Mesendoderm (in vitro differentiated cells): ENCODE measurements around the gene CD1E.
A peak's percentile ranks its signal among the peaks of the same experiment; 100 is the strongest.

Experiments used
- DNase-seq: peaks from one replicate; pipeline ENCODE4 v3.0.0; 2013
- H2AK5ac ChIP-seq: 2 replicates; pipeline ENCODE4 v1.6.1; 2013; ENCODE audit warnings: low read length, inconsistent platforms
- H2BK120ac ChIP-seq: 2 replicates; pipeline ENCODE4 v1.6.1; 2013; ENCODE audit warnings: low read depth, mild to moderate bottlenecking, low read length, moderate library complexity, mixed read lengths
- H2BK15ac ChIP-seq: replicated peaks from 2 replicates; pipeline ENCODE4 v1.6.1; 2013; ENCODE audit warnings: low read depth, mild to moderate bottlenecking, moderate library complexity
- H2BK5ac ChIP-seq: 2 replicates; pipeline ENCODE4 v1.6.1; 2013; ENCODE audit warnings: low read length, inconsistent platforms
- H3K18ac ChIP-seq: 2 replicates; pipeline ENCODE4 v1.6.1; 2013; ENCODE audit warnings: mild to moderate bottlenecking, low read length, mixed read lengths
- H3K23ac ChIP-seq: one replicate; pipeline ENCODE4 v1.6.1; 2013; ENCODE audit warnings: low read length
- H3K27ac ChIP-seq: 2 replicates; pipeline ENCODE4 v1.5.1; 2013; ENCODE audit warnings: low read depth, mild to moderate bottlenecking, inconsistent platforms, low read length, moderate library complexity
- H3K27me3 ChIP-seq: 2 replicates; pipeline ENCODE4 v1.6.1; 2013; ENCODE audit warnings: low read length, control low read depth, mild to moderate bottlenecking, inconsistent platforms; ENCODE audit not compliant: insufficient read depth, poor library complexity
- H3K36me3 ChIP-seq: 2 replicates; pipeline ENCODE4 v1.6.1; 2013; ENCODE audit warnings: low read length, inconsistent platforms; ENCODE audit not compliant: control insufficient read depth, insufficient read depth
- H3K4ac ChIP-seq: one replicate; pipeline ENCODE4 v1.6.1; 2013; ENCODE audit warnings: low read depth, mild to moderate bottlenecking, low read length, moderate library complexity
- H3K4me1 ChIP-seq: 2 replicates; pipeline ENCODE4 v1.6.1; 2013; ENCODE audit warnings: low read depth, low read length, inconsistent platforms; ENCODE audit not compliant: control insufficient read depth
- H3K4me2 ChIP-seq: 2 replicates; pipeline ENCODE4 v1.6.1; 2013; ENCODE audit warnings: low read length
- H3K4me3 ChIP-seq: 2 replicates; pipeline ENCODE4 v1.5.1; 2013; ENCODE audit warnings: mild to moderate bottlenecking, low read length
- H3K56ac ChIP-seq: one replicate; pipeline ENCODE4 v1.6.1; 2013; ENCODE audit warnings: low read length
- H3K79me1 ChIP-seq: 2 replicates; pipeline ENCODE4 v1.6.1; 2013; ENCODE audit warnings: low read length, inconsistent platforms
- H3K79me2 ChIP-seq: 2 replicates; pipeline ENCODE4 v1.6.1; 2013; ENCODE audit warnings: mild to moderate bottlenecking, low read length; ENCODE audit not compliant: control insufficient read depth, insufficient read depth
- H3K9ac ChIP-seq: 2 replicates; pipeline ENCODE4 v1.6.1; 2013; ENCODE audit warnings: low read length, inconsistent platforms
- H4K5ac ChIP-seq: one replicate; pipeline ENCODE4 v1.6.1; 2013; ENCODE audit warnings: low read length
- H4K8ac ChIP-seq: one replicate; pipeline ENCODE4 v1.6.1; 2013; ENCODE audit warnings: low read depth, mild to moderate bottlenecking, control low read depth, low read length, moderate library complexity
- WGBS: extraction: QIAGEN DNeasy Blood & Tissue Kit; methylation state at CpG from one replicate; pipeline ENCODE4 v1.1.7; 2013; ENCODE audit warnings: low lambda C conversion rate, missing lambda C conversion rate; ENCODE audit not compliant: insufficient coverage; ENCODE audit errors: extremely low coverage; 5-methylcytosine and 5-hydroxymethylcytosine counted together

CD1E gene

GRCh38 chr1:158328426-158328825 lies 25.3 kb upstream of the CD1E start:
- Histone ChIP-seq H2AK5ac (no peak overlapping the region), H3K4me2 (no peak overlapping the region), H3K79me1 (no peaks in the 10 kb centered on the region), H3K4ac (no peak overlapping the region), H3K27me3 (no peaks in the 10 kb centered on the region), H4K5ac (no peak overlapping the region), H3K9ac (no peak overlapping the region), H4K8ac (no peak overlapping the region), H2BK120ac (no peak overlapping the region), H3K79me2 (no peaks in the 10 kb centered on the region), H3K36me3 (no peaks in the 10 kb centered on the region), H3K4me3 (no peak overlapping the region), H2BK15ac (no peak overlapping the region), H3K27ac (no peak overlapping the region), H3K56ac (no peak overlapping the region), H3K4me1 (no peaks in the 10 kb centered on the region), H3K23ac (no peak overlapping the region), H3K18ac (no peak overlapping the region), H2BK5ac (no peak overlapping the region)
- no peak for DNase-seq
- 100% methylated on average over 1 of the region's 3 CpGs for WGBS

- WGBS = no CpG with 5 or more reads among the region's 7 CpGs
- H4K5ac ChIP-seq = no peak overlapping the region
- no peak for DNase-seq
- H2BK5ac ChIP-seq = no peak overlapping the region
- no peaks in the 10 kb centered on the region for H3K4me1 ChIP-seq
- no peaks in the 10 kb centered on the region for H3K79me2 ChIP-seq
- no peak overlapping the region for H3K27ac ChIP-seq
- H2BK120ac ChIP-seq = no peak overlapping the region
- H3K23ac ChIP-seq = no peak overlapping the region
- H3K9ac ChIP-seq = no peak overlapping the region
- H3K27me3 ChIP-seq = no peaks in the 10 kb centered on the region
- H3K4ac ChIP-seq = no peak overlapping the region
- H3K4me3 ChIP-seq = no peak overlapping the region
- no peaks in the 10 kb centered on the region for H3K36me3 ChIP-seq
- H3K79me1 ChIP-seq = no peaks in the 10 kb centered on the region
- no peak overlapping the region for H4K8ac ChIP-seq
- H3K56ac ChIP-seq = no peak overlapping the region
- no peak overlapping the region for H3K4me2 ChIP-seq
- H2AK5ac ChIP-seq = no peak overlapping the region
- H2BK15ac ChIP-seq = no peak overlapping the region
- no peak overlapping the region for H3K18ac ChIP-seq
Observed at GRCh38 chr1:158329300-158329699, 24.4 kb upstream of the CD1E start.

- peak; percentile 38 for DNase-seq
- Histone ChIP-seq H3K27me3 (no peaks in the 10 kb centered on the region), H3K56ac (no peak overlapping the region), H3K36me3 (no peaks in the 10 kb centered on the region), H3K4me3 (no peak overlapping the region), H3K79me2 (no peaks in the 10 kb centered on the region), H3K79me1 (no peaks in the 10 kb centered on the region), H4K8ac (no peak overlapping the region), H3K4ac (no peak overlapping the region), H3K27ac (no peak overlapping the region), H4K5ac (no peak overlapping the region), H3K4me2 (no peak overlapping the region), H2AK5ac (no peak overlapping the region), H3K4me1 (no peaks in the 10 kb centered on the region), H2BK15ac (no peak overlapping the region), H2BK120ac (no peak overlapping the region), H3K23ac (no peak overlapping the region), H2BK5ac (no peak overlapping the region), H3K18ac (no peak overlapping the region), H3K9ac (no peak overlapping the region)
- no CpG with 5 or more reads among the region's 3 CpGs for WGBS
Observed at GRCh38 chr1:158329733-158330132, 24.0 kb upstream of the CD1E start.

GRCh38 chr1:158330391-158331105 lies 23.1 kb upstream of the CD1E start:
- H3K56ac ChIP-seq = no peak overlapping the region
- no peak overlapping the region for H3K27ac ChIP-seq
- no peaks in the 10 kb centered on the region for H3K79me2 ChIP-seq
- H3K4me2 ChIP-seq = no peak overlapping the region
- H3K27me3 ChIP-seq = no peaks in the 10 kb centered on the region
- no peak overlapping the region for H3K4ac ChIP-seq
- no peak overlapping the region for H4K8ac ChIP-seq
- no peak overlapping the region for H3K23ac ChIP-seq
- H3K18ac ChIP-seq = no peak overlapping the region
- no peak overlapping the region for H2AK5ac ChIP-seq
- no peak overlapping the region for H3K4me3 ChIP-seq
- H3K36me3 ChIP-seq = no peaks in the 10 kb centered on the region
- DNase-seq = peak; percentile 1
- H3K9ac ChIP-seq = no peak overlapping the region
- H3K4me1 ChIP-seq = no peaks in the 10 kb centered on the region
- no peak overlapping the region for H2BK15ac ChIP-seq
- WGBS = no CpG with 5 or more reads among the region's 11 CpGs
- no peak overlapping the region for H2BK120ac ChIP-seq
- no peak overlapping the region for H4K5ac ChIP-seq
- no peaks in the 10 kb centered on the region for H3K79me1 ChIP-seq
- H2BK5ac ChIP-seq = no peak overlapping the region

GRCh38 chr1:158331106-158331425 lies 22.6 kb upstream of the CD1E start:
- no peak overlapping the region for H2BK120ac ChIP-seq
- H4K5ac ChIP-seq = no peak overlapping the region
- H3K4ac ChIP-seq = no peak overlapping the region
- no peaks in the 10 kb centered on the region for H3K79me1 ChIP-seq
- no peak overlapping the region for H3K56ac ChIP-seq
- no peaks in the 10 kb centered on the region for H3K27me3 ChIP-seq
- H2BK15ac ChIP-seq = no peak overlapping the region
- H2AK5ac ChIP-seq = no peak overlapping the region
- H3K27ac ChIP-seq = no peak overlapping the region
- no peak overlapping the region for H2BK5ac ChIP-seq
- H3K23ac ChIP-seq = no peak overlapping the region
- H3K9ac ChIP-seq = no peak overlapping the region
- H3K4me3 ChIP-seq = no peak overlapping the region
- no peaks in the 10 kb centered on the region for H3K4me1 ChIP-seq
- DNase-seq = no peak
- no peaks in the 10 kb centered on the region for H3K36me3 ChIP-seq
- H3K18ac ChIP-seq = no peak overlapping the region
- no peaks in the 10 kb centered on the region for H3K79me2 ChIP-seq
- no peak overlapping the region for H3K4me2 ChIP-seq
- H4K8ac ChIP-seq = no peak overlapping the region
- WGBS = no CpG with 5 or more reads among the region's 1 CpG

- H3K18ac ChIP-seq = no peak within 1 kb of the TSS
- H3K79me1 ChIP-seq = no peaks in the 10 kb centered on the region
- WGBS = no CpG with 5 or more reads among the region's 2 CpGs
- no peaks in the 10 kb centered on the region for H3K36me3 ChIP-seq
- H3K23ac ChIP-seq = no peak within 1 kb of the TSS
- no peak within 1 kb of the TSS for H3K4me3 ChIP-seq
- no peak within 1 kb of the TSS for H2BK15ac ChIP-seq
- H2BK120ac ChIP-seq = no peak within 1 kb of the TSS
- H3K9ac ChIP-seq = no peak within 1 kb of the TSS
- no peak within 1 kb of the TSS for H2BK5ac ChIP-seq
- no peak within 1 kb of the TSS for H2AK5ac ChIP-seq
- no peaks in the 10 kb centered on the region for H3K27me3 ChIP-seq
- no peak within 1 kb of the TSS for H4K5ac ChIP-seq
- H3K27ac ChIP-seq = no peak within 1 kb of the TSS
- H3K4me2 ChIP-seq = no peak within 1 kb of the TSS
- no peak within 1 kb of the TSS for H3K56ac ChIP-seq
- H4K8ac ChIP-seq = no peak within 1 kb of the TSS
- no peak for DNase-seq
- H3K79me2 ChIP-seq = no peaks in the 10 kb centered on the region
- H3K4ac ChIP-seq = no peak within 1 kb of the TSS
- H3K4me1 ChIP-seq = no peaks in the 10 kb centered on the region
Observed at GRCh38 chr1:158331481-158332150, 22.1 kb upstream of the CD1E start, which contains the start of gene CD1B. CD1B (minus strand) TSS chr1:158331531; CDS start chr1:158331423, 108 bp downstream.
